LNCAP (cell line): ENCODE results near the gene NREP.

ENCODE experiments used
- TF ChIP-seq, protein P1 (sequence below): fragments of 450-650 bp; IDR thresholded peaks from 2 replicates; pipeline ENCODE4 v1.5.1; 2017; ENCODE audit warnings: mild to moderate bottlenecking

The NREP gene

DNA sequence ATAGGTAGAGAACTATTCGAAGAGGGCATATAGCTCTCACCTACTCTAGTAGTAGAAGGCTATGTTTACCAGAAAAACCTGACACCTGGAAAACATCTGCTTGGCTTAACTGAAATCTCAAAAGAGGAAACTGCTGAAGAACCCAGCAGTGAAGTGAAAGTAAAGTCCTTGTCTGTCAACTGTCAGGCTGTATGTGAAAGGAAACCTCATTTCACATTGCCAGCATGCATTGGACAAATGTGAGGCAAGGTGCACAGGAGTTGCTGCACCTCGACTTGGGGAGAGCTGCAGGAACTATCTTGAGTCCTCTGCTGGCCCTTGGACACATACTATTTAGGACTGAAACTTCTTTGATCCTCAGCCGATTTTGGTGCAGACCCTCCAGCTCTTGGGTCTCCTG is 53.3 kb downstream of the NREP start:
- TF ChIP-seq, protein P1, sequence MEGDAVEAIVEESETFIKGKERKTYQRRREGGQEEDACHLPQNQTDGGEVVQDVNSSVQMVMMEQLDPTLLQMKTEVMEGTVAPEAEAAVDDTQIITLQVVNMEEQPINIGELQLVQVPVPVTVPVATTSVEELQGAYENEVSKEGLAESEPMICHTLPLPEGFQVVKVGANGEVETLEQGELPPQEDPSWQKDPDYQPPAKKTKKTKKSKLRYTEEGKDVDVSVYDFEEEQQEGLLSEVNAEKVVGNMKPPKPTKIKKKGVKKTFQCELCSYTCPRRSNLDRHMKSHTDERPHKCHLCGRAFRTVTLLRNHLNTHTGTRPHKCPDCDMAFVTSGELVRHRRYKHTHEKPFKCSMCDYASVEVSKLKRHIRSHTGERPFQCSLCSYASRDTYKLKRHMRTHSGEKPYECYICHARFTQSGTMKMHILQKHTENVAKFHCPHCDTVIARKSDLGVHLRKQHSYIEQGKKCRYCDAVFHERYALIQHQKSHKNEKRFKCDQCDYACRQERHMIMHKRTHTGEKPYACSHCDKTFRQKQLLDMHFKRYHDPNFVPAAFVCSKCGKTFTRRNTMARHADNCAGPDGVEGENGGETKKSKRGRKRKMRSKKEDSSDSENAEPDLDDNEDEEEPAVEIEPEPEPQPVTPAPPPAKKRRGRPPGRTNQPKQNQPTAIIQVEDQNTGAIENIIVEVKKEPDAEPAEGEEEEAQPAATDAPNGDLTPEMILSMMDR = no peak

DNA sequence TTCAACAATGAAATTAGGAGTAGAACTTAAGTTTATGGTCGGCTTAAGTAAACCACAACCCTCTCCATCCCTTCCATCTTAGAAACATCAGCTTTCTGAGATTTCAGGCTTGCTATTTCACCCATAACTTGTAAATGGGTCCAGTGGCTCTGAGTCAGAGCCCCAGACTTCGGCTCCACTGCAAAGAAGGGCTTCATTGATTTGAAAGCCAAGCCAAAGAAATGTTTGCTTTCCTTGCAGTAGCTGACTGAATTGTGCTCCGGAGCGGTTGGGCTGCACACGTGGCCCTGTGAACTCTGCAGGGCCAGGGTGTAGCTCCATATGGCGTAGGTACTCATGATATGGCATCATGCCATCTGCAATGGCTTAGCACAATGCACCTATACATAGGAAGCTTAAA is 57.0 kb downstream of the NREP start:
- TF ChIP-seq, protein P1 = no peak

DNA sequence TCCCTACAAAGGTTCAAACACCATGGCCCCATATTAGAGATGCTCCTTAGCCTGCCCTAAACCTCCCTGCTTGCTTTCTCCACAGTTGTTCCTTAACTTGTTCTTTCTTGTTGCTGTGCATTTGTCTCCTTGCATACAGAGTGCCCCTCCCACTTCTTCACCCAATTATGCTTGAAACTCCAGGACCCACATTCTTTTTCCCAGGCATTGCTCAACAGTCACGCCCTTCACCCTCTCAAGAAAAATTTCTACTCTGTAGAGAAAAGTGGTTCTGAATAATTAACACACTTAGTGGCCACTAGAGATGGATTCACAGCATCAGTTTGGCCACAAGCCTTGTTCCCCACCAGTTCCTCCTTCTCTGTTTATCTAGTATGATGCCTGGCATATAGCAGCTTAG is 57.7 kb downstream of the NREP start:
- TF ChIP-seq, protein P1 = no peak

DNA sequence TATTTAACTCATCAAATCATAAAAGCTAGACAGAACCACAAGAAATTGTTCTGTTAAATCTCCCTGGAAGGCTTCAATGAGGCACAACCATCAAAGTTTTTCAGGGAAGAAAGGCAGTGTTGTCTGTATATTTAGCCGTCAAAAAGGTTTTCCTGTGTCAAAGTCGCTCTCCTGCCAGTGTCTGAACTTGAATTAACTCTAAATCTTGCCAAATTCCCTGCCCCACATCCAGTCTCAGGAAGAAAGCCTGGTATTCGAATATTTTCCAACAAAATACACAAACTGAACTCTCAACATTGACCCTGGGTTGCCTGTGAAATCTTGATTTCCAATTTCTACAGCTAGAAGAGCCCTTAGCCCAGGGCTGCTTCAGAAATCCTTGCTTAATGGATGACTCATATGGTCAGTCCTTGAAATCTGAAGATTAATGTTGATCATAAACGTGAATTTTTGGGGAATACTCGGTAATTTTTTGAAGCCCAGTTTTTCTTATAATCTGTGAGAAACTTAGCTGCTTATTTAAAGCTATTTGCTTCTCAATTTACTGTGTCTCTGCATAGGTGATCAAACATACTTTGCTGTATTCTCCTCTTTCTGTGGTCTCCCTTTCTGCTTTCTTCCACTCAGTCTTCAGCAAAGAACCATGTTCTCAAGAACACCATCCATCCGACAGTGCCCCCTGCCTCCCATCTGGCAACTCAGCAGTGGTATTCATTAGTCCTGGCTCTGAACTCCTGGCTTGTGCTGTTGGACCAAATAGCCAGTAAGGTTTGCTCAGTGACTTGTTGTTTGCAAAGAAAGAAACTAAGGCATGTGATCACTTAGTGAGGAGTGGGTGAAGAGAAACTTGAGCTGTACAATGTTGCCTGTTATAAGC is 58.9 kb downstream of the NREP start:
- TF ChIP-seq, protein P1 = peak; percentile 27; the same call in 1 of the 2 replicates

DNA sequence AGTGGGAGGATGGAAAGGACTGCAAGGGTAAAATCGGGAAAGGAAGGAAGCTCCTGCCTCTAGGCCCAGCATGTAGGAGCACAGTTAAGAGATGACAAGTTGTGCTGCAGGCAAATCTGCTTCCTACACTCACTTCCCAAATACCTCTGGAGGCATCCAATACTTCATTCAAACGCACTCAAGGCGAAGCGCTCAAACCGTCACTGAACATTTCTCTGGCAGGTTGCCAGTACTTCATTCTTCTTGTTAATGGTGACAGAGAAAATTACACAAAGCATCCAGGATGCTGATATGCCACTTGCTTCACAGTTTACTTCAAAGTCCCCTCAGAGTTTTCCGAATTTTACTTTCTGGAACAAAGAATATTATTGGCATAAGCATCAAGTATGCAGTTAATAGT is 59.8 kb downstream of the NREP start:
- TF ChIP-seq, protein P1 = no peak

DNA sequence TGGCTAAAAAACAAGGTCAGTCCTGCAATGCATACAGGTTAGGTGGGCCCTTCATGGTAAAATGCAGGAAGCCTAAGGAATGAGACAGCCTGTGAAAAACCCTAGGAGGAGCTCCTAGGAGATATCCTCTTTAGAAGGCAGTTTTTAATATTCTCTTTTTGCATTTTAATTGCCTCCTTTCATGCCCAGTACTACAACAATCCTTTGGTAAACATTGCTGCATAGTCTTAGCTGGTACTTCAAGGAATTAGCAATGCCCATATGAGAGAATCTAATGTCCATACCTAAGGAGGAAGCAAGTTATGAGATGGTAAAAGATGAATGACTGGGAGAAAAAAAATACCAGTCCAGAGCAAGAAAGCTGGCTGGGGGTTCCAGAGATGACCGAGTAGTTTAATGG is 61.0 kb downstream of the NREP start:
- TF ChIP-seq, protein P1 = no peak

DNA sequence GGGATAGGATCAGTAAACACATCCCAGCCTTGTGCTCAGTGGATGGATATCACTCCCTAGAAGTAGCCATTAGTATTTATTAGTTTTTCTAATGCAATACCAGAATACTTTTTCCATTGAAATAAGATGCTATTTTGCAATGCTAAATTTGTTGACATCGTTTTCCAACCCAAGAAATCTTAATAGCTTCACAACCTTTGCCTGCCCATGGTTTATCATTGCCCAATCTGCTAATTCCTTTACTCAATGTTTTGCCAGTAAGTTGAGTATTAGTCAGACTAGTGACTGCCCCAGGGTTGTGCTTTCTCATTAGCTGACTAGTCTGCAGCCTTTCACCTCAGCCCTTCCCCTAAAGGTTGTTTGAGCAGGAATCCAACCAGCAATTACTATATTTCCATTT is 62.9 kb downstream of the NREP start:
- TF ChIP-seq, protein P1 = no peak
